Type B pancreatic cell (in vitro differentiated cells): Measurements from ENCODE around the gene CHAC1. TPM values are rescaled to one million over a fixed set of nuclear protein-coding genes. Genes with fewer than 3 reads are reported as not detected.
A peak's percentile ranks its signal among the peaks of the same experiment; 100 is the strongest.

ENCODE experiments used
- DNase-seq: peaks from one replicate; pipeline ENCODE4 v3.0.0; 2021; ENCODE audit warnings: mixed read lengths; ENCODE audit not compliant: unreplicated experiment; ENCODE audit errors: extremely low spot score
- H3K27ac Mint-ChIP-seq: 2 replicates; pipeline ENCODE4 v1.8.0; 2021; ENCODE audit warnings: mild to moderate bottlenecking, mixed read lengths
- H3K27me3 Mint-ChIP-seq: 2 replicates; pipeline ENCODE4 v1.8.0; 2021; ENCODE audit warnings: mixed read lengths
- H3K36me3 Mint-ChIP-seq: 2 replicates; pipeline ENCODE4 v1.8.0; 2021; ENCODE audit warnings: mixed read lengths
- H3K4me1 Mint-ChIP-seq: one replicate; pipeline ENCODE4 v1.8.0; 2021; ENCODE audit warnings: mixed read lengths; ENCODE audit not compliant: unreplicated experiment
- H3K4me3 Mint-ChIP-seq: 2 replicates; pipeline ENCODE4 v1.8.0; 2021; ENCODE audit warnings: mild to moderate bottlenecking, mixed read lengths
- H3K9me3 Mint-ChIP-seq: 2 replicates; pipeline ENCODE4 v1.8.0; 2021; ENCODE audit warnings: mixed read lengths
- long read RNA-seq: library from polyadenylated mRNA; unstranded; transcript quantifications from one replicate; pipeline ENCODE4 v2.0.0, GENCODE V29; 2020
- total RNA-seq: library from RNA; stranded (reverse); gene quantifications from 2 replicates; pipeline ENCODE4 v1.2.1, GENCODE V29; 2021; ENCODE audit warnings: low replicate concordance
- TF ChIP-seq, protein P1 (sequence below): fragments of 200-600 bp; sonication (generic); conservative IDR thresholded peaks from 2 replicates; pipeline ENCODE4 v1.5.0; 2021; ENCODE audit warnings: antibody characterized with exemption, mild to moderate bottlenecking

CHAC1 gene, protein sequence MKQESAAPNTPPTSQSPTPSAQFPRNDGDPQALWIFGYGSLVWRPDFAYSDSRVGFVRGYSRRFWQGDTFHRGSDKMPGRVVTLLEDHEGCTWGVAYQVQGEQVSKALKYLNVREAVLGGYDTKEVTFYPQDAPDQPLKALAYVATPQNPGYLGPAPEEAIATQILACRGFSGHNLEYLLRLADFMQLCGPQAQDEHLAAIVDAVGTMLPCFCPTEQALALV
- 7.8 and 12.9 TPM in 2 replicates for total RNA-seq
- long read RNA-seq, partial matches to known transcripts: 1 of 5 reads
- long read RNA-seq, other reads (novel, unspliced or antisense): 1 of 5 reads

- Mint-ChIP-seq H3K27ac (peak within 1 kb of the TSS; percentile 86), H3K4me1 (peaks cover 9% of the 10 kb centered on the region), H3K36me3 (no peaks in the 10 kb centered on the region), H3K4me3 (peak within 1 kb of the TSS; percentile 94), H3K9me3 (no peaks in the 10 kb centered on the region), H3K27me3 (peaks cover 23% of the 10 kb centered on the region)
- TF ChIP-seq, protein P1, sequence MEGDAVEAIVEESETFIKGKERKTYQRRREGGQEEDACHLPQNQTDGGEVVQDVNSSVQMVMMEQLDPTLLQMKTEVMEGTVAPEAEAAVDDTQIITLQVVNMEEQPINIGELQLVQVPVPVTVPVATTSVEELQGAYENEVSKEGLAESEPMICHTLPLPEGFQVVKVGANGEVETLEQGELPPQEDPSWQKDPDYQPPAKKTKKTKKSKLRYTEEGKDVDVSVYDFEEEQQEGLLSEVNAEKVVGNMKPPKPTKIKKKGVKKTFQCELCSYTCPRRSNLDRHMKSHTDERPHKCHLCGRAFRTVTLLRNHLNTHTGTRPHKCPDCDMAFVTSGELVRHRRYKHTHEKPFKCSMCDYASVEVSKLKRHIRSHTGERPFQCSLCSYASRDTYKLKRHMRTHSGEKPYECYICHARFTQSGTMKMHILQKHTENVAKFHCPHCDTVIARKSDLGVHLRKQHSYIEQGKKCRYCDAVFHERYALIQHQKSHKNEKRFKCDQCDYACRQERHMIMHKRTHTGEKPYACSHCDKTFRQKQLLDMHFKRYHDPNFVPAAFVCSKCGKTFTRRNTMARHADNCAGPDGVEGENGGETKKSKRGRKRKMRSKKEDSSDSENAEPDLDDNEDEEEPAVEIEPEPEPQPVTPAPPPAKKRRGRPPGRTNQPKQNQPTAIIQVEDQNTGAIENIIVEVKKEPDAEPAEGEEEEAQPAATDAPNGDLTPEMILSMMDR: peak; percentile 18
- peak; percentile 89 for DNase-seq
Measured at GRCh38 chr15:40952901-40953712, at the start of gene CHAC1. Gene CHAC1, plus strand, starts transcription at chr15:40953471. Its CDS starts 113 bp downstream, at chr15:40953584.

DNA sequence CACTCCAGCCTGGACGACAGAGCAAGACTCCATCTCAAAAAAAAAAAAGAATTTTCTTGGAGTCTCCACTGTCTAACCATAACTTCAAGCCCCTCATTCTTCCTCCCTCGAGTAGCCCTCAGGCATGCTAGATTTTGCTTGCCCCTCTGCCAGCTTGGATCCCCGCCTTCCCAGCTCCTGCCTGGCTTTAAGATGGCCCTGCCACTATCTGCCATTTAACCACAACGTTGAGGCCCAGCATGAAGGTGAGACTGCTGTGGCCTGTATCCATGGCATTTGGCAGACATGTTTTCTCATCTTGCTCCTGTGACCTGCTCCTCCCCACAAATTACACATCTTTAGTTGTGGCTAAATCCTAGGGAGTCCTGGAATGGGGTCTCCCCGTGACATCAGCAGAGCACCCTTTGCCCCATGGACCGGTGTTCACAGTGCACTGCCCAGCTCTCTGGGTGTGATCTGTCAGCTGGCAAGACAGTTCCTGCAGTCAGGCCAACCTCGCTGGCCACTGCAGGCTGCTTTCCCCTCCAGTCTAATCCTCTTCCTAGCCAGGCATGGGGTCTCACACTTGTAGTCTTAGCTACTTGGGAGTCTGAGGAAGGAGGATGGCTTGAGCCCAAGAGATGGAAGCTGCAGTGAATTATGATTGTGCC lies 48.6 kb upstream of the CHAC1 start:
- Mint-ChIP-seq H3K9me3 (no peaks in the 10 kb centered on the region), H3K27ac (no peak overlapping the region), H3K4me3 (no peak overlapping the region), H3K27me3 (no peaks in the 10 kb centered on the region), H3K36me3 (peaks cover 11% of the 10 kb centered on the region), H3K4me1 (peaks cover 12% of the 10 kb centered on the region)
- DNase-seq: no peak
- TF ChIP-seq, protein P1: no peak

DNA sequence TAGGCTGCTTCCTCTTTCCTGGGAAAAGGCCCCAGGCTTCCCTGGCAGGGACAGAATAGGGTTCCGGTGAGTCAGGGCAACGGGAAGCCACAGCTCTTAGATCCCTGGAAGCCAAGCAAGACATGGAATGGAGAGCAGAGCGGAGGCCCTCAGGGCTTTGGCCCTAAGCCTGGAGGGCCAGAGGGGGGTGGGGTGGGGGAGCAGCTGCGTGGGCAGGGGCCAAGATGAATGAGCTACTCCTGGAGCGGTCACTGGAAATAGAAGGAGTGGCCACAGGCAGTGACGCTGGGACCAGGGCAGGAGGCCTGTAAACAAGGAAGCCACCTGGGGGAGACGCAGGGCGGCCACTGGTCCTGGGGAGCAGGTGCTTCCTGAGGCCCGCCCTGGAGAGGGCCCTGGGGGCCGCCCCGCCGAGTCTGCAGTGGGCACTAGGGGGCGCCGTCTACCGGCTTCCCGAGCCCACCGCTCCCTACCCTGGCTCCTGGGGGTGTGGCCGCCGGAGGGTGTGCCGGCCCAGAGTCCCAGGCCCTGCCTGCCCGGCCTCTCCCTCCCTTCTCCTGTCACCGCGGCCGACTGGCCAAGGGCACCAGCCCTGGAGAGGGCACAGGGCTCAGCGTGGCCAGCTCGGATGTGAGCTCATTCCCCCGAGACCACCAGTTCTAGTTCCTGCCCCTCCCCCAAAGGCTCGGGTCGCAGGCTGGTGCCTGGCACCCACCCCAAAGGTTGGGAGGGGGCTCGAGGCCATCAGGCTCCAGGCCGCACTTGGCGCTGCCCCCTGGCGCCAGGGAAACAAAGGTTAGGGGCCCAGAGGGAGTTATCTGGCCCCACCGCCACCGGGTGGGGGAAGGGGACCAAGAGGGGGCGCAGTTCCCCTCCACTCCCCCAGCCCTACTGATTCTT lies 46.9 kb upstream of the CHAC1 start:
- peak overlapping the region; percentile 44 for H3K4me3 Mint-ChIP-seq
- peak; percentile 93 for DNase-seq
- no peaks in the 10 kb centered on the region for H3K27me3 Mint-ChIP-seq
- peaks cover 11% of the 10 kb centered on the region for H3K36me3 Mint-ChIP-seq
- TF ChIP-seq, protein P1: peak; percentile 92
- H3K27ac Mint-ChIP-seq: peak overlapping the region; percentile 70
- H3K9me3 Mint-ChIP-seq: no peaks in the 10 kb centered on the region
- H3K4me1 Mint-ChIP-seq: peaks cover 28% of the 10 kb centered on the region

DNA sequence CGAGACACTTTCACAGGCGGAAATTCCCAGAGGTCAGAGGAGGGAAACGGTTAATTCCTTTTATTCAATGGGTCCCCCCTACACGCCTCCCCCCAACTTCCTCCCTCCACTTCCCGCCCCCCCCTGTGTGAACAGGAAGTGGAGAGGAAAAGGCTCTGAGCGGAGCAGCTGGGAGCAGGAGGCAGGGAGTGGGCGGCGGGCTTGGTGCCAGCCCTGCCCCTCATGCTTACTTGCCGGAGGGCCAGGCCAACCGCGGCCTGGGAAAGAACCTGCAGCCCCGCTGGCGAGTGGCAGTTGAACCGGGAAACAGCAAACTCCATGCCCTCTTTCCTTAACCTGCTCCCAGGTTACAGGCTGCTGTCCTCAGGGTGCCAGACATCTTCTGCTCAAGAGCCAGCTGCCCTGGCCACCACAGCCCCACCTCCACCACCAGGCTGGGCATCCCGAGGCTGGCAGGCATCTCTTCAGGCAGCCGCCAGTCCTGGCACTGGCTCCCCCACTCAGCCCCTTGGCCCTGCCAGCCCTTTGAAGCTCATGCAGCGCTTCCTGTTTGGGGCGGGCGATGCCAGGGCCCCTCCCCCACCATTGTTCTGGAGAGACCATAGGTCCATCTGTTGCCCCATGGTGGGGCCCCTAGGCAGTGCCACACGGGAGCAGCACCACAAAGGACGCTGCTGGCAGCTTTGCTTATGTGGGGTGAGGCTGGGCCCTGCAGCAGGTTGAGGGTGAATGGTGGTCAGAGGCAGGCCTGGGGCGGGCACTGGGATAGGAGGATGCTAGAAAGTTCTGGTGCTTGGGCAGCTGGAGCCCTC lies 46.1 kb upstream of the CHAC1 start:
- peaks cover 11% of the 10 kb centered on the region for H3K36me3 Mint-ChIP-seq
- TF ChIP-seq, protein P1: no peak
- H3K4me1 Mint-ChIP-seq: peaks cover 32% of the 10 kb centered on the region
- no peaks in the 10 kb centered on the region for H3K27me3 Mint-ChIP-seq
- no peak for DNase-seq
- H3K9me3 Mint-ChIP-seq: no peaks in the 10 kb centered on the region
- H3K27ac Mint-ChIP-seq: no peak overlapping the region
- H3K4me3 Mint-ChIP-seq: no peak overlapping the region
